K562 (cell line): ENCODE results near the gene TJAP1. TPM values are rescaled to one million over a fixed set of nuclear protein-coding genes. Genes with fewer than 3 reads are reported as not detected.

Experiments used
- ATAC-seq: fragments of 200-7000 bp; cut with Tn5 transposase; 3 replicates; pipeline ENCODE4 v1.9.1; 2020; ENCODE audit warnings: moderate library complexity
- BruUV-seq: library from RNA; stranded (reverse); fragments of 400-500 nt; replicated peaks from 2 replicates; lab custom pipeline; 2021; lab: Mats Ljungman, UMichigan
- CTCF ChIA-PET: fragments of 300-600 bp; formaldehyde crosslinking; extraction: SDS; loops from one replicate; lab custom pipeline; 2021; ENCODE audit warnings: low intra/inter-chr PET ratio; lab: Yijun Ruan, JAX
- POLR2A ChIA-PET: fragments of 300-600, 350-650 bp; sonication (Branson Sonifier 250); formaldehyde crosslinking; extraction: SDS; loops from one replicate; lab custom pipeline; 2021; ENCODE audit warnings: antibody characterized with exemption, inconsistent platforms; lab: Yijun Ruan, JAX
- DNase-seq, 4 experiments: peaks; one replicate each; pipeline versions ENCODE4 v3.0.0 to v3.0.0-alpha.2; 2011 to 2018; ENCODE audit warnings: low spot score in 3 of 4, mixed read lengths in 3 of 4; ENCODE audit errors: extremely low read depth in 1 of 4
- FAIRE-seq: peaks from 2 replicates; lab custom pipeline; 2011; peaks lifted over from hg19 to GRCh38; lab: Jason Lieb, UNC
- H2AFZ ChIP-seq: 2 replicates; pipeline ENCODE4 v1.6.0; 2011; ENCODE audit warnings: low read depth, low read length, control low read depth, inconsistent platforms
- H3K27ac ChIP-seq: fragments of 200-600 bp; 3 replicates; pipeline ENCODE4 v1.8.0; 2011; ENCODE audit warnings: low read depth, mild to moderate bottlenecking, control low read depth, inconsistent platforms, low read length, moderate library complexity, mixed read lengths; ENCODE audit errors: extremely low read depth
- H3K27me3 ChIP-seq, 2 experiments: fragments of 300-600 bp in 1 of 2; 2 replicates in 1 of 2; 3 replicates in 1 of 2; pipeline versions ENCODE4 v1.6.0 to v1.8.0; 2011; ENCODE audit warnings: inconsistent platforms in 2 of 2, low read length in 2 of 2, mild to moderate bottlenecking in 1 of 2, mixed read lengths in 1 of 2, moderate library complexity in 1 of 2; ENCODE audit not compliant: control insufficient read depth in 2 of 2, insufficient read depth in 2 of 2
- H3K36me3 ChIP-seq: fragments of 300-600 bp; 3 replicates; pipeline ENCODE4 v1.8.0; 2011; ENCODE audit warnings: mild to moderate bottlenecking, low read length, inconsistent platforms; ENCODE audit not compliant: control insufficient read depth, insufficient read depth
- H3K4me1 ChIP-seq, 2 experiments: fragments of 200-600 bp in 1 of 2; replicated peaks in 1 of 2; 2 replicates in 1 of 2; 3 replicates in 1 of 2; pipeline versions ENCODE4 v1.5.1 to v1.8.0; 2011; ENCODE audit warnings: inconsistent platforms in 2 of 2, low read length in 2 of 2, mild to moderate bottlenecking in 1 of 2, mixed read lengths in 1 of 2, moderate library complexity in 1 of 2; ENCODE audit not compliant: control insufficient read depth in 2 of 2, insufficient read depth in 2 of 2
- H3K4me2 ChIP-seq: 2 replicates; pipeline ENCODE4 v1.6.1; 2011; ENCODE audit warnings: low read length, control low read depth, inconsistent platforms, mixed read lengths; ENCODE audit not compliant: insufficient read depth
- H3K4me3 ChIP-seq: fragments of 200-600 bp; sonication (generic), shearing (Covaris generic); 2 replicates; pipeline ENCODE4 v1.5.1; 2016; ENCODE audit warnings: control low read depth, inconsistent platforms
- H3K79me2 ChIP-seq: fragments of 200-600 bp; 3 replicates; pipeline ENCODE4 v1.8.0; 2011; ENCODE audit warnings: low read length, inconsistent platforms; ENCODE audit not compliant: control insufficient read depth, insufficient read depth
- H3K9ac ChIP-seq, 2 experiments: 2 replicates each; pipeline versions ENCODE4 v1.6.0 to v1.6.1; 2011; ENCODE audit warnings: low read depth in 2 of 2, low read length in 2 of 2, control low read depth in 1 of 2, inconsistent platforms in 1 of 2, mild to moderate bottlenecking in 1 of 2, mixed read lengths in 1 of 2; ENCODE audit not compliant: insufficient read depth in 1 of 2
- H3K9me1 ChIP-seq: one replicate; pipeline ENCODE4 v1.6.0; 2011; ENCODE audit warnings: inconsistent platforms, mild to moderate bottlenecking, low read length, moderate library complexity; ENCODE audit not compliant: control insufficient read depth, insufficient read depth
- H3K9me3 ChIP-seq: replicated peaks from 2 replicates; pipeline ENCODE4 v1.5.1; 2011; ENCODE audit warnings: low read depth, low read length, inconsistent platforms; ENCODE audit not compliant: control insufficient read depth, insufficient read depth
- H4K20me1 ChIP-seq: replicated peaks from 2 replicates; pipeline ENCODE4 v1.6.1; 2011; ENCODE audit warnings: low read length, inconsistent platforms, mixed read lengths; ENCODE audit not compliant: control insufficient read depth, insufficient read depth
- EGR1 ChIP-seq: fragments of 450-650 bp; conservative IDR thresholded peaks from 2 replicates; pipeline ENCODE4 v1.6.1; 2017; ENCODE audit warnings: mild to moderate bottlenecking
- HNRNPK ChIP-seq: fragments of 200-400 bp; formaldehyde crosslinking; IDR thresholded peaks from one replicate; pipeline ENCODE4 v1.6.1; 2018; ENCODE audit warnings: mild to moderate bottlenecking, low read depth, low read length; ENCODE audit not compliant: poor library complexity, severe bottlenecking
- PATZ1 ChIP-seq: fragments of 250-450 bp; sonication (Bioruptor Pico); IDR thresholded peaks from 2 replicates; pipeline ENCODE4 v1.5.0; 2020; ENCODE audit warnings: mild to moderate bottlenecking, borderline replicate concordance
- ZNF197 ChIP-seq: fragments of 200-800 bp; sonication (Bioruptor generic); IDR thresholded peaks from 2 replicates; pipeline ENCODE4 v1.6.1; 2016; ENCODE audit warnings: low read depth, missing genetic modification characterization, missing compliant biosample characterization
- WGBS: fragments of 100-300 bp; shearing (Covaris generic); methylation state at CpG from one replicate; pipeline ENCODE4 v1.1.6; 2016; ENCODE audit warnings: low coverage, mixed read lengths; ENCODE audit not compliant: insufficient coverage; ENCODE audit errors: missing lambda C conversion rate; 5-methylcytosine and 5-hydroxymethylcytosine counted together
- in situ Hi-C: fragments of 300-500 bp; cut with MboI; formaldehyde crosslinking; loops from 4 replicates; pipeline ENCODE4 v1.15.0; 2018; ENCODE audit warnings: inconsistent platforms, mixed read lengths
- intact Hi-C: fragments of 100-400 bp; cut with micrococcal nuclease; formaldehyde crosslinking; loops from 2 replicates; pipeline ENCODE4 v1.14.2; 2022
- polyA plus RNA-seq, 8 experiments: library from polyadenylated mRNA; depleted of rRNA in 4 of 8; stranded (reverse) in 5 of 8; unstranded in 3 of 8; fragments of >200 nt; fragmentation: Nextera tagmentation in 2 of 8; fragmentation: Illumina TruSeq in 1 of 8; extraction: Ambion mirVana in 2 of 8; extraction: Trizol in 1 of 8; gene quantifications; 2 replicates each; pipeline versions ENCODE4 v1.2.1 to v1.2.3, GENCODE V29; 2011 to 2014; ENCODE audit warnings: inconsistent platforms in 1 of 8, missing spikeins in 1 of 8
- total RNA-seq, 7 experiments: library from RNA; depleted of rRNA in 6 of 7; stranded (reverse); fragments of >200 nt in 6 of 7; fragmentation: Illumina TruSeq in 2 of 7; extraction: Trizol in 2 of 7; gene quantifications; 2 replicates each; pipeline versions ENCODE4 v1.2.1 to v1.2.3, GENCODE V29; 2011 to 2021; ENCODE audit warnings: low replicate concordance in 1 of 7
- TF ChIP-seq, protein P1 (sequence below): sonication (generic); formaldehyde crosslinking; IDR thresholded peaks from 2 replicates; pipeline ENCODE4 v1.8.0; 2023; ENCODE audit warnings: mild to moderate bottlenecking, missing genetic modification reagents
- TF ChIP-seq, protein P2 (sequence below), 3 experiments: IDR thresholded peaks in 2 of 3; conservative IDR thresholded peaks in 1 of 3; 2 replicates each; pipeline ENCODE4 v1.5.1; 2011 to 2012; ENCODE audit warnings: low read length in 3 of 3, mild to moderate bottlenecking in 3 of 3, control low read depth in 2 of 3, improper control_type of control experiment in 1 of 3, inconsistent platforms in 1 of 3, low read depth in 1 of 3, mixed read lengths in 1 of 3, moderate library complexity in 1 of 3; ENCODE audit not compliant: insufficient read depth in 2 of 3

TJAP1 gene
- total and polyA plus RNA-seq, 9 of the 15 experiments (the other 6 are each of a cell fraction or from before 2014, with no cell fraction given), result 0.06 to 35.8 (median 16.2) TPM

DNA sequence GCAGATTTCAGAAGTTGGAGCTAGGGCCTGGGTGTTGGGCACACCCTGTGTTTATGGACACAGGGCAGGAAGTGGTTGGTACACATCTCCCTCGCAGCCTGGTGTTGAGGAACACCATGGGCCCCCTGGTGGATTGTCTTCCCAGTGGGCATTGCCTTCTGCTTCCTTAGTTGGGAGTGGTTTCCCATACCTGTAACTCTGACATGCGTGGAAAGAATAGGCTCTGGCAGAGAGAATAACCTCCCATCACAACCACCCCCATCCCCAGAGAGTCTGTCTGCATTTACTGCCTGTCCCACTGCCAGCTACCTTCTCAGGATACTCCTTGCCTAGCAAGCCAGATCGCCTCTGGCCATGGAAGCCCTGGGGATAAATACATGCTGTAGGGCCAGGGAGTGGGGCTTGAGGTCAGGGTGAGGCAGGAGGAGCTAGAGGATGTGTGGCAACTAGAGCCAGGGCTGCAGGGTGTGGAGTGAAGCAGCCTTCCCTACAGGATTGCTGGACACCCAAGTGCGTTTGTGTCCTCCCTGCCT is 18.1 kb downstream of the TJAP1 start:
- H3K9ac ChIP-seq, result peak overlapping the region in 1 of 2 experiments; percentile 32; a peak in 1 of 4 replicates
- H3K9me3 ChIP-seq, result no peaks in the 10 kb centered on the region
- DNase-seq (no peak), FAIRE-seq (no peak), ATAC-seq (peak; percentile 5; the same call in 1 of the 3 replicates)
- peaks cover 3% of the 10 kb centered on the region for H3K9me1 ChIP-seq
- WGBS, result 92% methylated on average over 4 of the region's 4 CpGs
- ChIA-PET CTCF (interaction anchor here (0.7 to 0.9 kb wide), 2 partner anchors 41 to 592 kb away, joined by 3 to 4 read pairs; no protein-coding TSS in a partner anchor), POLR2A (interaction anchor here (0.5 to 8.5 kb wide), 8 partner anchors 8 to 441 kb away, joined by 3 to 54 read pairs (median 4); partner anchors contain the start of gene LRRC73)
- in situ Hi-C loops (no loop called here), intact Hi-C loops (no loop called here)
- no peak overlapping the region for H3K4me2 ChIP-seq
- H3K27me3 ChIP-seq, result no peaks in the 10 kb centered on the region
- peaks cover 22% of the 10 kb centered on the region for H4K20me1 ChIP-seq
- H3K4me1 ChIP-seq, result peaks cover 16 to 28% of the 10 kb centered on the region in 2 experiments
- TF ChIP-seq, protein P1, sequence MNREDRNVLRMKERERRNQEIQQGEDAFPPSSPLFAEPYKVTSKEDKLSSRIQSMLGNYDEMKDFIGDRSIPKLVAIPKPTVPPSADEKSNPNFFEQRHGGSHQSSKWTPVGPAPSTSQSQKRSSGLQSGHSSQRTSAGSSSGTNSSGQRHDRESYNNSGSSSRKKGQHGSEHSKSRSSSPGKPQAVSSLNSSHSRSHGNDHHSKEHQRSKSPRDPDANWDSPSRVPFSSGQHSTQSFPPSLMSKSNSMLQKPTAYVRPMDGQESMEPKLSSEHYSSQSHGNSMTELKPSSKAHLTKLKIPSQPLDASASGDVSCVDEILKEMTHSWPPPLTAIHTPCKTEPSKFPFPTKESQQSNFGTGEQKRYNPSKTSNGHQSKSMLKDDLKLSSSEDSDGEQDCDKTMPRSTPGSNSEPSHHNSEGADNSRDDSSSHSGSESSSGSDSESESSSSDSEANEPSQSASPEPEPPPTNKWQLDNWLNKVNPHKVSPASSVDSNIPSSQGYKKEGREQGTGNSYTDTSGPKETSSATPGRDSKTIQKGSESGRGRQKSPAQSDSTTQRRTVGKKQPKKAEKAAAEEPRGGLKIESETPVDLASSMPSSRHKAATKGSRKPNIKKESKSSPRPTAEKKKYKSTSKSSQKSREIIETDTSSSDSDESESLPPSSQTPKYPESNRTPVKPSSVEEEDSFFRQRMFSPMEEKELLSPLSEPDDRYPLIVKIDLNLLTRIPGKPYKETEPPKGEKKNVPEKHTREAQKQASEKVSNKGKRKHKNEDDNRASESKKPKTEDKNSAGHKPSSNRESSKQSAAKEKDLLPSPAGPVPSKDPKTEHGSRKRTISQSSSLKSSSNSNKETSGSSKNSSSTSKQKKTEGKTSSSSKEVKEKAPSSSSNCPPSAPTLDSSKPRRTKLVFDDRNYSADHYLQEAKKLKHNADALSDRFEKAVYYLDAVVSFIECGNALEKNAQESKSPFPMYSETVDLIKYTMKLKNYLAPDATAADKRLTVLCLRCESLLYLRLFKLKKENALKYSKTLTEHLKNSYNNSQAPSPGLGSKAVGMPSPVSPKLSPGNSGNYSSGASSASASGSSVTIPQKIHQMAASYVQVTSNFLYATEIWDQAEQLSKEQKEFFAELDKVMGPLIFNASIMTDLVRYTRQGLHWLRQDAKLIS, result no peak
- TF ChIP-seq EGR1 (no peak), ZNF197 (CRISPR knock-in tag) (no peak), PATZ1 (CRISPR knock-in tag) (no peak), HNRNPK (no peak)
- TF ChIP-seq, protein P2, sequence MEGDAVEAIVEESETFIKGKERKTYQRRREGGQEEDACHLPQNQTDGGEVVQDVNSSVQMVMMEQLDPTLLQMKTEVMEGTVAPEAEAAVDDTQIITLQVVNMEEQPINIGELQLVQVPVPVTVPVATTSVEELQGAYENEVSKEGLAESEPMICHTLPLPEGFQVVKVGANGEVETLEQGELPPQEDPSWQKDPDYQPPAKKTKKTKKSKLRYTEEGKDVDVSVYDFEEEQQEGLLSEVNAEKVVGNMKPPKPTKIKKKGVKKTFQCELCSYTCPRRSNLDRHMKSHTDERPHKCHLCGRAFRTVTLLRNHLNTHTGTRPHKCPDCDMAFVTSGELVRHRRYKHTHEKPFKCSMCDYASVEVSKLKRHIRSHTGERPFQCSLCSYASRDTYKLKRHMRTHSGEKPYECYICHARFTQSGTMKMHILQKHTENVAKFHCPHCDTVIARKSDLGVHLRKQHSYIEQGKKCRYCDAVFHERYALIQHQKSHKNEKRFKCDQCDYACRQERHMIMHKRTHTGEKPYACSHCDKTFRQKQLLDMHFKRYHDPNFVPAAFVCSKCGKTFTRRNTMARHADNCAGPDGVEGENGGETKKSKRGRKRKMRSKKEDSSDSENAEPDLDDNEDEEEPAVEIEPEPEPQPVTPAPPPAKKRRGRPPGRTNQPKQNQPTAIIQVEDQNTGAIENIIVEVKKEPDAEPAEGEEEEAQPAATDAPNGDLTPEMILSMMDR (IDR thresholded peaks at IDR 0.05 in 2 of 3, conservative IDR thresholded peaks at IDR 0.05 in 1 of 3; ENCODE audit: insufficient read depth in 2 of 3, low read depth in 1 of 3, low read length in 3 of 3), result peak; percentile 13 to 28 (median 22); a peak in 1 of 6 replicates
- BruUV-seq, result no TSS peak
- H3K36me3 ChIP-seq, result peaks cover 30% of the 10 kb centered on the region; the same call in 2 of the 3 replicates
- no peak overlapping the region for H2AFZ ChIP-seq
- H3K27ac ChIP-seq, result no peak overlapping the region
- no peak overlapping the region for H3K4me3 ChIP-seq
- 0 out of 3 replicates have a peak, but pooled peaks cover 3% of the 10 kb centered on the region for H3K79me2 ChIP-seq
